Effector CD4-positive, alpha-beta T cell (primary cell): ENCODE measurements around the gene RALGAPB.

Source experiments
- DNase-seq: peaks from one replicate; pipeline ENCODE4 v3.0.0-alpha.2; 2020

The RALGAPB gene

GRCh38 chr20:38617011-38617829, 144.6 kb downstream of the RALGAPB start:
- no peak for DNase-seq

GRCh38 chr20:38617830-38618196, 145.2 kb downstream of the RALGAPB start:
- DNase-seq: no peak

GRCh38 chr20:38620441-38620840, 147.8 kb downstream of the RALGAPB start:
- DNase-seq: no peak

- DNase-seq: no peak
These were observed 150.4 kb downstream of the RALGAPB start for GRCh38 chr20:38623061-38623460.

DNA sequence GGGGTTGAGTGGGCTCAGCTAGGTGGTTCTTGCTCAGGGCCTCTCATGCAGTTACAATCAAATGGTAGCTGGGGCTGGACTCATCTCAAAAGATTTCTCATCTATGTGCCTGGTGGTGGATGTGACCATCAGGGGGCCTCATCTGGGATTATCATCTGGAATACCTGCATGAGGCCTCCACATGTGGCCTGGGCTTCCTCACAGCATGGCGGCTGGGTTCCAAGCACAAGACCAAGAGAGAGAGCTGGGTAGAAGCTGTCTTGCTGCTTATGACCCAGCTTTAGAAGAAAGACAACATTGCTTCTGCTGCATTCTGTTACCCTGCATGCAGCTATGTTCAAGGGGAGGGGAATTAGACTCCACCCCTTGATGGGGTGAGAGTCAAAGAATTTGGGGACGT, 151.4 kb downstream of the RALGAPB start:
- DNase-seq: no peak

DNA sequence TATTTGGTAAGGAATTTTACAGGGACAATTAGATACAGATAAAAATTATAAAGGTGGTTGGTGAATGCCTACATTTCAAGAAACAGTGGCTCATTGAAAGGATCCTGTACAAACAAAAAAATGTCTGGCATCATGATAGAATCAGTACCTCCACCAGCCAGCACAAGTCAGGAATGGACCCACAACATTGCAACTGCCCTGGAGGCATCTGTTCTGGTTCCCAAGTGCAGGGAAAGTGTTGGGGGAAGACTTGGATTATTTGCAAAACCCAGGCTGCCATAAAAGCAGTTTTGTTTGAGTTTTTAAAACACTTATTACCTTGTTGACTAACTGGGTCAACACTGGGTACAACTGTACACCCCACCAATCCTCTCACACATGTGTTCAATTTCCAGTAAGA, 153.3 kb downstream of the RALGAPB start:
- no peak for DNase-seq

- DNase-seq: no peak
These were observed 154.4 kb downstream of the RALGAPB start for GRCh38 chr20:38626921-38627659.
